Osteocyte (in vitro differentiated cells): Measurements from ENCODE around the gene CNNM1. TPM values are rescaled to one million over a fixed set of nuclear protein-coding genes. Genes with fewer than 3 reads are reported as not detected.

ENCODE experiments used
- DNase-seq: peaks from one replicate; pipeline ENCODE4 v3.0.0; 2021; ENCODE audit warnings: mixed read lengths; ENCODE audit not compliant: unreplicated experiment; ENCODE audit errors: extremely low spot score
- H3K27ac Mint-ChIP-seq: one replicate; pipeline ENCODE4 v1.8.0; 2021; ENCODE audit warnings: mild to moderate bottlenecking, mixed read lengths; ENCODE audit not compliant: unreplicated experiment
- H3K27me3 Mint-ChIP-seq: one replicate; pipeline ENCODE4 v1.8.0; 2021; ENCODE audit warnings: mixed read lengths; ENCODE audit not compliant: unreplicated experiment
- H3K36me3 Mint-ChIP-seq: one replicate; pipeline ENCODE4 v1.8.0; 2021; ENCODE audit warnings: mixed read lengths; ENCODE audit not compliant: unreplicated experiment
- H3K4me1 Mint-ChIP-seq: one replicate; pipeline ENCODE4 v1.8.0; 2021; ENCODE audit warnings: mixed read lengths; ENCODE audit not compliant: unreplicated experiment
- H3K4me3 Mint-ChIP-seq: one replicate; pipeline ENCODE4 v1.8.0; 2021; ENCODE audit warnings: mild to moderate bottlenecking, moderate library complexity, mixed read lengths; ENCODE audit not compliant: unreplicated experiment
- H3K9me3 Mint-ChIP-seq: one replicate; pipeline ENCODE4 v1.8.0; 2021; ENCODE audit warnings: mixed read lengths; ENCODE audit not compliant: unreplicated experiment
- total RNA-seq: library from RNA; stranded (reverse); gene quantifications from 2 replicates; pipeline ENCODE4 v1.2.1, GENCODE V29; 2021
- TF ChIP-seq, protein P1 (sequence below): fragments of 200-600 bp; sonication (generic); IDR thresholded peaks from 2 replicates; pipeline ENCODE4 v1.5.0; 2021; ENCODE audit warnings: antibody characterized with exemption, mild to moderate bottlenecking, moderate library complexity

Gene CNNM1
- total RNA-seq, 1 donor from 2014 or later = 0.24 TPM

DNA sequence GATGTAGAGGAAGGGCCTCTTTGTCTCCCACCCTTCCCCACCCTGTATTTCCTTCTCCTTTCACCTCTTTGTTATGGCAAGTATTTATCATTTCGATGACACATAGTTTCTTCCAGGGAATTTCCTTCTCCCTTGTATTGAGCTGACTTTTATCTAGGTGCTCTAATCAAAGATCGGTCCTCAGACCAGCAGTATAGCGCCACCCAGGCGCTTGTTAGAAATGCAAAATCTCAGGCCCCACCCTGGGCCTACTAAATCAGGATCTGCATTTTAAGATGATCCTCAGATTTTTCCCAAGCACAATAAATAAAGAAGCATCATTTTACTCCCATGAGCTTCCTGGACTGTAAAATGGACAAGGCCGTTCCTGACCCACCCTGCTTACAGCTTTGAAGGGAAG is 113.2 kb downstream of the CNNM1 start:
- TF ChIP-seq, protein P1, sequence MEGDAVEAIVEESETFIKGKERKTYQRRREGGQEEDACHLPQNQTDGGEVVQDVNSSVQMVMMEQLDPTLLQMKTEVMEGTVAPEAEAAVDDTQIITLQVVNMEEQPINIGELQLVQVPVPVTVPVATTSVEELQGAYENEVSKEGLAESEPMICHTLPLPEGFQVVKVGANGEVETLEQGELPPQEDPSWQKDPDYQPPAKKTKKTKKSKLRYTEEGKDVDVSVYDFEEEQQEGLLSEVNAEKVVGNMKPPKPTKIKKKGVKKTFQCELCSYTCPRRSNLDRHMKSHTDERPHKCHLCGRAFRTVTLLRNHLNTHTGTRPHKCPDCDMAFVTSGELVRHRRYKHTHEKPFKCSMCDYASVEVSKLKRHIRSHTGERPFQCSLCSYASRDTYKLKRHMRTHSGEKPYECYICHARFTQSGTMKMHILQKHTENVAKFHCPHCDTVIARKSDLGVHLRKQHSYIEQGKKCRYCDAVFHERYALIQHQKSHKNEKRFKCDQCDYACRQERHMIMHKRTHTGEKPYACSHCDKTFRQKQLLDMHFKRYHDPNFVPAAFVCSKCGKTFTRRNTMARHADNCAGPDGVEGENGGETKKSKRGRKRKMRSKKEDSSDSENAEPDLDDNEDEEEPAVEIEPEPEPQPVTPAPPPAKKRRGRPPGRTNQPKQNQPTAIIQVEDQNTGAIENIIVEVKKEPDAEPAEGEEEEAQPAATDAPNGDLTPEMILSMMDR = no peak
- H3K4me1 Mint-ChIP-seq = no peaks in the 10 kb centered on the region
- H3K27me3 Mint-ChIP-seq = peaks cover 24% of the 10 kb centered on the region
- no peaks in the 10 kb centered on the region for H3K36me3 Mint-ChIP-seq
- no peak for DNase-seq
- H3K27ac Mint-ChIP-seq = no peak overlapping the region
- no peak overlapping the region for H3K4me3 Mint-ChIP-seq
- no peaks in the 10 kb centered on the region for H3K9me3 Mint-ChIP-seq

DNA sequence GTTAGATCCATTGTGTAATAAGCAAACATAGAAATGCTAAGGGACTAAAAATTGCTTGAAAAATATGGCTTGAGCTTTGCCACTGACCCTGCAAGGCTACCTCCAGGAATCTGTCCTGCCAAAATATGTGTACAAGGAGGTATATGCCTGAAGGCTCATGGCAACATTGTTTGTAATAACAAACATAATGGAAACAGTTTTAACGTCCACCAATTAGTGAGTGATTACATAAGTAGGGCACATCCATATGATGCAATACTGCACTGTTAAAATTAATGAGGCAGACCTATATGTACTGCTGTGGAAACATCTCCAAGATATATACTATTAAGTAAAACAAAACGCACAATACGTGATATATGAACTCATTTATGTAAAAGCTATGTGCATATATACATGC is 114.3 kb downstream of the CNNM1 start:
- H3K9me3 Mint-ChIP-seq = no peaks in the 10 kb centered on the region
- TF ChIP-seq, protein P1 = no peak
- peaks cover 29% of the 10 kb centered on the region for H3K27me3 Mint-ChIP-seq
- no peak overlapping the region for H3K4me3 Mint-ChIP-seq
- no peak overlapping the region for H3K27ac Mint-ChIP-seq
- H3K36me3 Mint-ChIP-seq = no peaks in the 10 kb centered on the region
- DNase-seq = no peak
- no peaks in the 10 kb centered on the region for H3K4me1 Mint-ChIP-seq

Other genes starting within 250 kb of the CNNM1 start
- not detected in 2 replicates for gene HPSE2, start 93.5 kb upstream of the CNNM1 start, total RNA-seq
- gene GOT1, start 101.3 kb downstream of the CNNM1 start, total RNA-seq = 31.5 and 35.4 TPM in 2 replicates
- not detected in 2 replicates for gene NKX2-3, start 203.6 kb downstream of the CNNM1 start, total RNA-seq